Glutamatergic neuron (in vitro differentiated cells): ENCODE results near the gene ZNF428. TPM values are rescaled to one million over a fixed set of nuclear protein-coding genes. Genes with fewer than 3 reads are reported as not detected.
A peak's percentile ranks its signal among the peaks of the same experiment; 100 is the strongest.
"Not testable (repeated sequence)": the region's sequence is repeated elsewhere in the genome, so short reads cannot be mapped to it uniquely, and the experiment has no call there.

Experiments
- DNase-seq: peaks from one replicate; pipeline ENCODE4 v3.0.0; 2022
- H3K27ac Mint-ChIP-seq: one replicate; pipeline ENCODE4 v1.8.0; 2020; ENCODE audit warnings: mild to moderate bottlenecking, mixed read lengths, inconsistent platforms; ENCODE audit not compliant: unreplicated experiment
- H3K27me3 Mint-ChIP-seq: one replicate; pipeline ENCODE4 v1.8.0; 2020; ENCODE audit warnings: mild to moderate bottlenecking, moderate library complexity, mixed read lengths, inconsistent platforms; ENCODE audit not compliant: unreplicated experiment
- H3K36me3 Mint-ChIP-seq: one replicate; pipeline ENCODE4 v1.8.0; 2020; ENCODE audit warnings: mild to moderate bottlenecking, mixed read lengths, inconsistent platforms; ENCODE audit not compliant: unreplicated experiment
- H3K4me1 Mint-ChIP-seq: one replicate; pipeline ENCODE4 v1.8.0; 2020; ENCODE audit warnings: mild to moderate bottlenecking, low read depth, mixed read lengths, inconsistent platforms; ENCODE audit not compliant: unreplicated experiment
- H3K4me3 Mint-ChIP-seq: one replicate; pipeline ENCODE4 v1.8.0; 2020; ENCODE audit warnings: mild to moderate bottlenecking, mixed read lengths, inconsistent platforms; ENCODE audit not compliant: unreplicated experiment
- H3K9me3 Mint-ChIP-seq: one replicate; pipeline ENCODE4 v1.8.0; 2020; ENCODE audit warnings: mild to moderate bottlenecking, moderate library complexity, mixed read lengths, inconsistent platforms; ENCODE audit not compliant: unreplicated experiment
- CTCF ChIP-seq: fragments of 200-600 bp; sonication (generic); IDR thresholded peaks from one replicate; pipeline ENCODE4 v1.5.0; 2021; ENCODE audit not compliant: partially characterized antibody, unreplicated experiment
- total RNA-seq: library from RNA; stranded (reverse); fragmentation: NEBNext Ultra II Directional; extraction: Animal tissue kit (Norgen Biotek cat#: 25700); gene quantifications from one replicate; pipeline ENCODE4 v1.2.1, GENCODE V29; 2021; ENCODE audit not compliant: unreplicated experiment

Gene ZNF428
- total RNA-seq, 1 donor from 2014 or later, result 139 TPM

DNA sequence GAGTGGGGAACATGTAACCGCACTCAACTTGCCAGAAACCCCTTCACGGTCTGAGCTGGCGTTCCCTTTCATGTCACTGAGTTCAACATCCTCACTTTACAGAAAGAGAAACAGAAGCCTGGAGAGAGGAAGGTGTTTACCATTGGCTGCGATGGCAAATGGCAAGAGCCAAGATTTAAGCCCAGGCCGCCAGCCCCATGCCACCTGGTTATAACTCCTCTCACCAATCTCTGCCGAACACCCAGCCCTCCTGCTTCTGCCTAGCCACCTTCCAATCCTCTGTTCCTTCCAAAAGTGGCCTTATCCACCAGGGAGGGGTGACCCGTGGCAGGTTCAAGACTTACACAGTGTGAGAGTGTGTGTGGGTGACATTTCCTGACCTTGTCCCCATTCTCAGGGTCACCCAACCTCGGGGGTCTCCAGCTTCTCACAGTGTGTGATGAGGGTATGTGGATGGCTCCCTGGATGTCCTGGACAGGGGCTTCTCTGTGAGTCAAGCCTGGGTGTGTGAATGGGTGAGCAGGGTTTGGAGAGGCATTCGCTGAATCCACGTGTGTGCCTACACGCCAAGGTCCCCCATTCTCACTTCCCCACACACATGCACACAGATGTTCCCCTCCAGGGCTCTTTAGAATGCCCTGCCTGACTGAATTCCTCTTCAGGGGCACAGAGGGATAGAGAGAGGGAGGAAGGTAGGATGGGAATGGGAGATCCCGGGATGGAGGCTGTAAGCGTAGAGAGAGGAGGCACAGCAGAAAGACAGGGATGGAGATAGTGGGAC is 19.0 kb upstream of the ZNF428 start:
- TF ChIP-seq CTCF, result no peak

GRCh38 chr19:43636121-43636683 is 16.8 kb upstream of the ZNF428 start:
- peak overlapping the region; percentile 30 for H3K4me3 Mint-ChIP-seq
- peaks cover 14% of the 10 kb centered on the region for H3K27me3 Mint-ChIP-seq
- TF ChIP-seq CTCF, result no peak
- peaks cover 6% of the 10 kb centered on the region for H3K4me1 Mint-ChIP-seq
- H3K36me3 Mint-ChIP-seq, result peaks cover 4% of the 10 kb centered on the region
- H3K9me3 Mint-ChIP-seq, result peaks cover 13% of the 10 kb centered on the region
- H3K27ac Mint-ChIP-seq, result no peak overlapping the region
- no peak for DNase-seq

More for the DNA sequence above, 19.0 kb upstream of the ZNF428 start:
- H3K36me3 Mint-ChIP-seq, result peaks cover 8% of the 10 kb centered on the region
- peaks cover 9% of the 10 kb centered on the region for H3K4me1 Mint-ChIP-seq
- H3K27me3 Mint-ChIP-seq, result peaks cover 22% of the 10 kb centered on the region
- no peak for DNase-seq
- H3K4me3 Mint-ChIP-seq, result peak overlapping the region; percentile 95
- peaks cover 17% of the 10 kb centered on the region for H3K9me3 Mint-ChIP-seq
- peak overlapping the region; percentile 85 for H3K27ac Mint-ChIP-seq

- DNase-seq, H3K36me3 Mint-ChIP-seq, H3K4me1 Mint-ChIP-seq, H3K27ac Mint-ChIP-seq: not testable (repeated sequence)
- H3K9me3 Mint-ChIP-seq, result peaks cover 11% of the 10 kb centered on the region
- H3K4me3 Mint-ChIP-seq, result peak overlapping the region; percentile 81
- peaks cover 11% of the 10 kb centered on the region for H3K27me3 Mint-ChIP-seq
Measured at GRCh38 chr19:43635561-43635940, 16.1 kb upstream of the ZNF428 start.

- TF ChIP-seq CTCF, result no peak
- Mint-ChIP-seq H3K4me3 (peak overlapping the region; percentile 81), H3K4me1 (peaks cover 6% of the 10 kb centered on the region), H3K27ac (no peak overlapping the region), H3K27me3 (peaks cover 10% of the 10 kb centered on the region), H3K36me3 (peaks cover 3% of the 10 kb centered on the region), H3K9me3 (peaks cover 10% of the 10 kb centered on the region)
- DNase-seq, result no peak
Measured at GRCh38 chr19:43634872-43635560, 15.6 kb upstream of the ZNF428 start.

DNA sequence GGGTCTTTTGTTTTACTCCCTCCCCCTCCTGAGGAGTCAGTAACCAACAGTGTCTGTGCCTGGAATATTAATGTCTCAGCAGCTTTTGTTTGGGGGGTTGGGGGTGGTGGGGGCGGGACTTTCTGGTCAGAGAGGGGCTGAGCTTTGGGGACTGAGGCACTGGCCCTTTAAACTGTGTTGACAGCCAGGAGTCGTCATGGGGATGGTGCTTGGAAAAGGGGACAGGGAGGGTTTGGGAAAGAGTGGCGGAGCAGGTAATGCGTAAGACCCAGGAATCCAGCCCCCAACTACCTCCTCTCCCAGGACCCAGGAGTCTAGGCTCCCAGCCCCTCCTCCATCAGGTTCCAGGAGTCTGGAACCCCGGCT is 15.1 kb upstream of the ZNF428 start:
- Mint-ChIP-seq H3K9me3 (peaks cover 10% of the 10 kb centered on the region), H3K36me3 (peaks cover 3% of the 10 kb centered on the region), H3K27ac (no peak overlapping the region), H3K4me1 (peaks cover 6% of the 10 kb centered on the region), H3K27me3 (peaks cover 10% of the 10 kb centered on the region), H3K4me3 (no peak overlapping the region)
- DNase-seq, result no peak
- no peak for TF ChIP-seq CTCF
